HepG2 (cell line): ENCODE results near the gene ABCB9. TPM values are rescaled to one million over a fixed set of nuclear protein-coding genes. Genes with fewer than 3 reads are reported as not detected.
A peak's percentile ranks its signal among the peaks of the same experiment; 100 is the strongest.

Source experiments
- KDM4B ChIP-seq: sonication (generic); formaldehyde crosslinking; IDR thresholded peaks from 2 replicates; pipeline ENCODE4 v1.4.0; 2020; ENCODE audit warnings: missing genetic modification reagents
- KDM5B ChIP-seq: sonication (generic); formaldehyde crosslinking; IDR thresholded peaks from 2 replicates; pipeline ENCODE4 v1.4.0; 2020; ENCODE audit warnings: missing genetic modification reagents, mild to moderate bottlenecking, borderline replicate concordance
- MED13 ChIP-seq: sonication (generic); formaldehyde crosslinking; IDR thresholded peaks from 2 replicates; pipeline ENCODE4 v1.5.0; 2020; ENCODE audit warnings: missing genetic modification reagents
- NFKBIZ ChIP-seq: IDR thresholded peaks from 2 replicates; pipeline ENCODE4 v1.6.1; 2018; ENCODE audit warnings: missing genetic modification reagents, missing compliant biosample characterization
- TCF7 ChIP-seq: sonication (generic); IDR thresholded peaks from 2 replicates; pipeline ENCODE4 v1.6.1; 2016; ENCODE audit warnings: antibody characterized with exemption, low read depth
- YY1 ChIP-seq: IDR thresholded peaks from 2 replicates; pipeline ENCODE4 v1.6.1; 2011; ENCODE audit warnings: low read length, low read depth, moderate library complexity, mild to moderate bottlenecking; ENCODE audit not compliant: insufficient read depth, insufficient replicate concordance
- ZNF101 ChIP-seq: sonication (generic); formaldehyde crosslinking; IDR thresholded peaks from 2 replicates; pipeline ENCODE4 v1.4.0; 2020; ENCODE audit warnings: mild to moderate bottlenecking, low read depth, missing genetic modification reagents, borderline replicate concordance
- ZNF24 ChIP-seq: fragments of 450-650 bp; IDR thresholded peaks from 2 replicates; pipeline ENCODE4 v1.6.1; 2017; ENCODE audit warnings: antibody characterized with exemption, mild to moderate bottlenecking
- ZNF282 ChIP-seq: fragments of 450-650 bp; IDR thresholded peaks from 2 replicates; pipeline ENCODE4 v1.6.1; 2018; ENCODE audit not compliant: partially characterized antibody
- ZNF652 ChIP-seq: IDR thresholded peaks from 2 replicates; pipeline ENCODE4 v1.6.1; 2016; ENCODE audit warnings: low read depth, borderline replicate concordance
- ZNF687 ChIP-seq: sonication (generic); formaldehyde crosslinking; IDR thresholded peaks from 2 replicates; pipeline ENCODE4 v1.5.1; 2020; ENCODE audit warnings: mild to moderate bottlenecking, missing genetic modification reagents, moderate library complexity
- polyA plus RNA-seq, 8 experiments: library from polyadenylated mRNA; depleted of rRNA in 3 of 8; stranded (reverse) in 7 of 8; unstranded in 1 of 8; fragments of >200 nt; fragmentation: Illumina TruSeq in 4 of 8; extraction: Trizol in 4 of 8; gene quantifications; 2 replicates each; pipeline versions ENCODE4 v1.2.1 to v1.2.3, GENCODE V29; 2011 to 2016; ENCODE audit warnings: low read depth in 4 of 8, missing spikeins in 1 of 8, mixed read lengths in 1 of 8; ENCODE audit not compliant: insufficient read depth in 1 of 8
- total RNA-seq, 5 experiments: library from RNA; depleted of rRNA; stranded (reverse); fragments of >200 nt; fragmentation: Illumina TruSeq; extraction: Trizol; gene quantifications; 2 replicates each; pipeline ENCODE4 v1.2.3, GENCODE V29; 2016; ENCODE audit warnings: low read depth in 1 of 5
- TF ChIP-seq, protein P1 (sequence below): sonication (generic); formaldehyde crosslinking; IDR thresholded peaks from 2 replicates; pipeline ENCODE4 v1.8.1; 2023; ENCODE audit warnings: mild to moderate bottlenecking, missing genetic modification reagents
- TF ChIP-seq, protein P2 (sequence below): IDR thresholded peaks from 2 replicates; pipeline ENCODE4 v1.6.1; 2016; ENCODE audit warnings: missing compliant biosample characterization, missing genetic modification reagents, borderline replicate concordance

The ABCB9 gene
- total and polyA plus RNA-seq, 2 of the 13 experiments (the other 11 are each of a cell fraction or from before 2014, with no cell fraction given): 5.1 to 6.0 TPM

GRCh38 chr12:122974892-122975789, 8.9 kb upstream of the ABCB9 start, which contains the start of gene OGFOD2 (continued):
- TF ChIP-seq ZNF24 (no peak), ZNF687 (peak; percentile 80), TCF7 (no peak), ZNF652 (CRISPR knock-in tag) (no peak), YY1 (peak; percentile 91), ZNF282 (no peak), ZNF101 (CRISPR knock-in tag) (no peak), MED13 (no peak), KDM4B (no peak), KDM5B (CRISPR knock-in tag) (peak; percentile 55; the same call in 1 of the 2 replicates), NFKBIZ (no peak)
- TF ChIP-seq, protein P1, sequence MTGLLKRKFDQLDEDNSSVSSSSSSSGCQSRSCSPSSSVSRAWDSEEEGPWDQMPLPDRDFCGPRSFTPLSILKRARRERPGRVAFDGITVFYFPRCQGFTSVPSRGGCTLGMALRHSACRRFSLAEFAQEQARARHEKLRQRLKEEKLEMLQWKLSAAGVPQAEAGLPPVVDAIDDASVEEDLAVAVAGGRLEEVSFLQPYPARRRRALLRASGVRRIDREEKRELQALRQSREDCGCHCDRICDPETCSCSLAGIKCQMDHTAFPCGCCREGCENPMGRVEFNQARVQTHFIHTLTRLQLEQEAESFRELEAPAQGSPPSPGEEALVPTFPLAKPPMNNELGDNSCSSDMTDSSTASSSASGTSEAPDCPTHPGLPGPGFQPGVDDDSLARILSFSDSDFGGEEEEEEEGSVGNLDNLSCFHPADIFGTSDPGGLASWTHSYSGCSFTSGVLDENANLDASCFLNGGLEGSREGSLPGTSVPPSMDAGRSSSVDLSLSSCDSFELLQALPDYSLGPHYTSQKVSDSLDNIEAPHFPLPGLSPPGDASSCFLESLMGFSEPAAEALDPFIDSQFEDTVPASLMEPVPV (CRISPR knock-in tag): no peak
- TF ChIP-seq, protein P2, sequence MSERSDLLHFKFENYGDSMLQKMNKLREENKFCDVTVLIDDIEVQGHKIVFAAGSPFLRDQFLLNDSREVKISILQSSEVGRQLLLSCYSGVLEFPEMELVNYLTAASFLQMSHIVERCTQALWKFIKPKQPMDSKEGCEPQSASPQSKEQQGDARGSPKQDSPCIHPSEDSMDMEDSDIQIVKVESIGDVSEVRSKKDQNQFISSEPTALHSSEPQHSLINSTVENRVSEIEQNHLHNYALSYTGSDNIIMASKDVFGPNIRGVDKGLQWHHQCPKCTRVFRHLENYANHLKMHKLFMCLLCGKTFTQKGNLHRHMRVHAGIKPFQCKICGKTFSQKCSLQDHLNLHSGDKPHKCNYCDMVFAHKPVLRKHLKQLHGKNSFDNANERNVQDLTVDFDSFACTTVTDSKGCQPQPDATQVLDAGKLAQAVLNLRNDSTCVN: no peak
